A549 (cell line): ENCODE data around the gene BAG3. TPM values are rescaled to one million over a fixed set of nuclear protein-coding genes. Genes with fewer than 3 reads are reported as not detected.

Source experiments
- ATAC-seq, 2 experiments: fragments of 200-7000 bp in 1 of 2; fragments of >200 bp in 1 of 2; cut with Nextera tagmentation in 1 of 2; cut with Tn5 transposase in 1 of 2; 3 replicates each; pipeline versions ENCODE4 v1.8.0 to v1.9.1; 2018 to 2020; ENCODE audit warnings: mild to moderate bottlenecking in 1 of 2, moderate library complexity in 1 of 2
- CTCF ChIA-PET: fragments of 300-600 bp; sonication (Branson Sonifier 250); formaldehyde crosslinking; extraction: SDS; loops from one replicate; lab custom pipeline; 2021; ENCODE audit warnings: antibody characterized with exemption, inconsistent platforms; lab: Yijun Ruan, JAX
- POLR2A ChIA-PET: fragments of 350-600 bp; formaldehyde crosslinking; extraction: SDS; loops from one replicate; lab custom pipeline; 2021; ENCODE audit warnings: antibody characterized with exemption, inconsistent platforms; lab: Yijun Ruan, JAX
- DNase-seq, 2 experiments: peaks; one replicate each; pipeline versions ENCODE4 v3.0.0 to v3.0.0-alpha.2; 2011 to 2016; ENCODE audit warnings: low read depth in 1 of 2, low spot score in 1 of 2
- FAIRE-seq: peaks from 2 replicates; lab custom pipeline; 2011; peaks lifted over from hg19 to GRCh38; lab: Jason Lieb, UNC
- H3K27ac ChIP-seq, 2 experiments: fragments of >200 bp; sonication (Bioruptor Twin); formaldehyde crosslinking; 3 replicates each; pipeline ENCODE4 v1.5.1; 2016 to 2017
- H3K4me1 ChIP-seq: fragments of >200 bp; sonication (Bioruptor Twin); formaldehyde crosslinking; 3 replicates; pipeline ENCODE4 v1.6.1; 2016
- H3K4me2 ChIP-seq: fragments of >200 bp; sonication (Bioruptor Twin); formaldehyde crosslinking; 3 replicates; pipeline ENCODE4 v1.6.1; 2016
- H3K4me3 ChIP-seq: fragments of >200 bp; sonication (Bioruptor Twin); formaldehyde crosslinking; 3 replicates; pipeline ENCODE4 v1.5.1; 2016
- H3K9me3 ChIP-seq: fragments of >200 bp; sonication (Bioruptor Twin); formaldehyde crosslinking; 3 replicates; pipeline ENCODE4 v1.6.1; 2016
- CBX2 ChIP-seq: fragments of 200-600 bp; sonication (generic); IDR thresholded peaks from 2 replicates; pipeline ENCODE4 v1.6.1; 2016; ENCODE audit warnings: low read depth, mild to moderate bottlenecking, borderline replicate concordance
- CEBPB ChIP-seq, 2 experiments: fragments of >200 bp in 1 of 2; sonication (Bioruptor Twin) in 1 of 2; formaldehyde crosslinking in 1 of 2; IDR thresholded peaks; 2 replicates each; pipeline ENCODE4 v1.6.1; 2012 to 2016
- CTCF ChIP-seq: fragments of >200 bp; sonication (Bioruptor Twin); formaldehyde crosslinking; IDR thresholded peaks from 3 replicates; pipeline ENCODE4 v1.5.1; 2016
- EHF ChIP-seq: fragments of 250-450 bp; sonication (Bioruptor Pico); IDR thresholded peaks from 2 replicates; pipeline ENCODE4 v1.5.0; 2020; ENCODE audit warnings: mild to moderate bottlenecking
- FOXS1 ChIP-seq: fragments of 250-450 bp; sonication (Bioruptor Pico); IDR thresholded peaks from 2 replicates; pipeline ENCODE4 v1.5.0; 2020; ENCODE audit warnings: mild to moderate bottlenecking, moderate library complexity
- HOXB13 ChIP-seq: fragments of 250-450 bp; sonication (Bioruptor Pico); IDR thresholded peaks from 2 replicates; pipeline ENCODE4 v1.5.0; 2020; ENCODE audit warnings: low read depth, mild to moderate bottlenecking, moderate library complexity
- MAFK ChIP-seq: fragments of 450-650 bp; IDR thresholded peaks from 2 replicates; pipeline ENCODE4 v1.6.1; 2014; ENCODE audit not compliant: partially characterized antibody
- MAZ ChIP-seq: fragments of 150-350 bp; IDR thresholded peaks from 2 replicates; pipeline ENCODE4 v1.6.1; 2014; ENCODE audit warnings: antibody characterized with exemption, low read depth, low read length, borderline replicate concordance
- NPAS2 ChIP-seq: fragments of 250-450 bp; sonication (Bioruptor Pico); IDR thresholded peaks from 2 replicates; pipeline ENCODE4 v1.8.0; 2022; ENCODE audit warnings: mild to moderate bottlenecking, moderate library complexity, borderline replicate concordance
- POLR2A ChIP-seq: IDR thresholded peaks from 2 replicates; pipeline ENCODE4 v1.6.1; 2012; ENCODE audit warnings: mild to moderate bottlenecking, low read length
- RAD21 ChIP-seq, 2 experiments: fragments of >200 bp in 1 of 2; sonication (Bioruptor Twin) in 1 of 2; formaldehyde crosslinking in 1 of 2; IDR thresholded peaks in 1 of 2; conservative IDR thresholded peaks in 1 of 2; 2 replicates in 1 of 2; 3 replicates in 1 of 2; pipeline ENCODE4 v1.6.1; 2012 to 2018; ENCODE audit warnings: inconsistent platforms in 1 of 2
- RARB ChIP-seq: fragments of 250-450 bp; sonication (Bioruptor Pico); IDR thresholded peaks from 2 replicates; pipeline ENCODE4 v1.8.0; 2021; ENCODE audit warnings: mild to moderate bottlenecking, moderate library complexity
- SMC3 ChIP-seq: fragments of >200 bp; sonication (Bioruptor Twin); formaldehyde crosslinking; IDR thresholded peaks from 3 replicates; pipeline ENCODE4 v1.6.1; 2018; ENCODE audit warnings: inconsistent platforms
- SREBF2 ChIP-seq: fragments of 450-650 bp; IDR thresholded peaks from 2 replicates; pipeline ENCODE4 v1.6.1; 2014; ENCODE audit warnings: mild to moderate bottlenecking, moderate library complexity
- TP53 ChIP-seq: fragments of 250-450 bp; sonication (Bioruptor Pico); IDR thresholded peaks from 2 replicates; pipeline ENCODE4 v1.5.0; 2021; ENCODE audit warnings: mild to moderate bottlenecking, moderate library complexity
- ZC3H11A ChIP-seq: fragments of 450-650 bp; IDR thresholded peaks from 2 replicates; pipeline ENCODE4 v1.6.1; 2014; ENCODE audit warnings: antibody characterized with exemption, mild to moderate bottlenecking
- ZFP36 ChIP-seq: fragments of 450-650 bp; IDR thresholded peaks from 2 replicates; pipeline ENCODE4 v1.6.1; 2014; ENCODE audit warnings: borderline replicate concordance; ENCODE audit not compliant: partially characterized antibody
- ZNF302 ChIP-seq: fragments of 250-450 bp; sonication (Bioruptor Pico); IDR thresholded peaks from 2 replicates; pipeline ENCODE4 v1.9.0; 2021; ENCODE audit warnings: inconsistent platforms, mild to moderate bottlenecking, moderate library complexity
- ZSCAN20 ChIP-seq: fragments of 250-450 bp; sonication (Bioruptor Pico); IDR thresholded peaks from 2 replicates; pipeline ENCODE4 v1.8.0; 2022; ENCODE audit warnings: mild to moderate bottlenecking, moderate library complexity
- WGBS: methylation state at CpG from one replicate; pipeline ENCODE4 v1.1.6; 2017; ENCODE audit errors: missing lambda C conversion rate; 5-methylcytosine and 5-hydroxymethylcytosine counted together
- polyA plus RNA-seq, 4 experiments: library from polyadenylated mRNA; depleted of rRNA in 3 of 4; stranded (reverse); fragments of >200 nt; fragmentation: RNase III in 1 of 4; extraction: RNeasy Plus Mini Kit Qiagen cat#74134 plus additional on column Dnase treatment in 1 of 4; gene quantifications; 2 replicates in 3 of 4; 3 replicates in 1 of 4; pipeline ENCODE4 v1.2.3, GENCODE V29; 2011 to 2017
- TF ChIP-seq, protein P1 (sequence below): IDR thresholded peaks from 2 replicates; pipeline ENCODE4 v1.6.1; 2012
- TF ChIP-seq, protein P2 (sequence below): fragments of 200-600 bp; sonication (generic); IDR thresholded peaks from 2 replicates; pipeline ENCODE4 v1.6.1; 2016; ENCODE audit warnings: antibody characterized with exemption, mild to moderate bottlenecking, moderate library complexity
- TF ChIP-seq, protein P3 (sequence below): IDR thresholded peaks from 2 replicates; pipeline ENCODE4 v1.6.1; 2012; ENCODE audit warnings: low read depth, borderline replicate concordance

BAG3 gene
- polyA plus RNA-seq, 2 of the 4 experiments (the other 2 are of a cell fraction): 10.7 to 58.4 TPM

- CTCF ChIA-PET: interaction anchor here (0.8 to 8.3 kb wide), 8 partner anchors 12 to 217 kb away, joined by 3 to 69 read pairs (median 4); no protein-coding TSS in a partner anchor
- WGBS: 2% methylated on average over 3 of the region's 3 CpGs
- peak; percentile 56 for FAIRE-seq
- peaks cover 41% of the 10 kb centered on the region for H3K4me1 ChIP-seq
- H3K4me2 ChIP-seq: peak overlapping the region; percentile 79
- no peaks in the 10 kb centered on the region for H3K9me3 ChIP-seq
- H3K4me3 ChIP-seq: peak overlapping the region; percentile 88
- peak overlapping the region; percentile 89 to 96 for H3K27ac ChIP-seq
- ATAC-seq: peak; percentile 40 to 61; a peak in 4 of 6 replicates
- no peak for TF ChIP-seq FOXS1 (CRISPR knock-in tag)
- no peak for TF ChIP-seq MAFK
- TF ChIP-seq, protein P1, sequence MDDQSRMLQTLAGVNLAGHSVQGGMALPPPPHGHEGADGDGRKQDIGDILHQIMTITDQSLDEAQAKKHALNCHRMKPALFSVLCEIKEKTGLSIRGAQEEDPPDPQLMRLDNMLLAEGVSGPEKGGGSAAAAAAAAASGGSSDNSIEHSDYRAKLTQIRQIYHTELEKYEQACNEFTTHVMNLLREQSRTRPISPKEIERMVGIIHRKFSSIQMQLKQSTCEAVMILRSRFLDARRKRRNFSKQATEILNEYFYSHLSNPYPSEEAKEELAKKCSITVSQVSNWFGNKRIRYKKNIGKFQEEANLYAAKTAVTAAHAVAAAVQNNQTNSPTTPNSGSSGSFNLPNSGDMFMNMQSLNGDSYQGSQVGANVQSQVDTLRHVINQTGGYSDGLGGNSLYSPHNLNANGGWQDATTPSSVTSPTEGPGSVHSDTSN: no peak
- no peak for TF ChIP-seq ZC3H11A
- TF ChIP-seq, protein P2, sequence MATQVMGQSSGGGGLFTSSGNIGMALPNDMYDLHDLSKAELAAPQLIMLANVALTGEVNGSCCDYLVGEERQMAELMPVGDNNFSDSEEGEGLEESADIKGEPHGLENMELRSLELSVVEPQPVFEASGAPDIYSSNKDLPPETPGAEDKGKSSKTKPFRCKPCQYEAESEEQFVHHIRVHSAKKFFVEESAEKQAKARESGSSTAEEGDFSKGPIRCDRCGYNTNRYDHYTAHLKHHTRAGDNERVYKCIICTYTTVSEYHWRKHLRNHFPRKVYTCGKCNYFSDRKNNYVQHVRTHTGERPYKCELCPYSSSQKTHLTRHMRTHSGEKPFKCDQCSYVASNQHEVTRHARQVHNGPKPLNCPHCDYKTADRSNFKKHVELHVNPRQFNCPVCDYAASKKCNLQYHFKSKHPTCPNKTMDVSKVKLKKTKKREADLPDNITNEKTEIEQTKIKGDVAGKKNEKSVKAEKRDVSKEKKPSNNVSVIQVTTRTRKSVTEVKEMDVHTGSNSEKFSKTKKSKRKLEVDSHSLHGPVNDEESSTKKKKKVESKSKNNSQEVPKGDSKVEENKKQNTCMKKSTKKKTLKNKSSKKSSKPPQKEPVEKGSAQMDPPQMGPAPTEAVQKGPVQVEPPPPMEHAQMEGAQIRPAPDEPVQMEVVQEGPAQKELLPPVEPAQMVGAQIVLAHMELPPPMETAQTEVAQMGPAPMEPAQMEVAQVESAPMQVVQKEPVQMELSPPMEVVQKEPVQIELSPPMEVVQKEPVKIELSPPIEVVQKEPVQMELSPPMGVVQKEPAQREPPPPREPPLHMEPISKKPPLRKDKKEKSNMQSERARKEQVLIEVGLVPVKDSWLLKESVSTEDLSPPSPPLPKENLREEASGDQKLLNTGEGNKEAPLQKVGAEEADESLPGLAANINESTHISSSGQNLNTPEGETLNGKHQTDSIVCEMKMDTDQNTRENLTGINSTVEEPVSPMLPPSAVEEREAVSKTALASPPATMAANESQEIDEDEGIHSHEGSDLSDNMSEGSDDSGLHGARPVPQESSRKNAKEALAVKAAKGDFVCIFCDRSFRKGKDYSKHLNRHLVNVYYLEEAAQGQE: no peak
- no peak for TF ChIP-seq TP53 (CRISPR knock-in tag)
- TF ChIP-seq EHF (CRISPR knock-in tag): no peak
- TF ChIP-seq CBX2: no peak
- TF ChIP-seq ZNF302 (CRISPR knock-in tag): no peak
- no peak for TF ChIP-seq NPAS2 (CRISPR knock-in tag)
- no peak for TF ChIP-seq HOXB13 (CRISPR knock-in tag)
- TF ChIP-seq ZSCAN20 (CRISPR knock-in tag): no peak
- TF ChIP-seq SMC3: peak; percentile 22; the same call in 2 of the 3 replicates
- no peak for TF ChIP-seq SREBF2
- TF ChIP-seq MAZ: no peak
- peak; percentile 35; the same call in 2 of the 3 replicates for TF ChIP-seq CTCF
- peak in 1 of 2 experiments; percentile 60; a peak in 1 of 4 replicates for TF ChIP-seq CEBPB (IDR thresholded peaks at IDR 0.05)
- TF ChIP-seq, protein P3, sequence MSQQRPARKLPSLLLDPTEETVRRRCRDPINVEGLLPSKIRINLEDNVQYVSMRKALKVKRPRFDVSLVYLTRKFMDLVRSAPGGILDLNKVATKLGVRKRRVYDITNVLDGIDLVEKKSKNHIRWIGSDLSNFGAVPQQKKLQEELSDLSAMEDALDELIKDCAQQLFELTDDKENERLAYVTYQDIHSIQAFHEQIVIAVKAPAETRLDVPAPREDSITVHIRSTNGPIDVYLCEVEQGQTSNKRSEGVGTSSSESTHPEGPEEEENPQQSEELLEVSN: no peak
- no peak for TF ChIP-seq POLR2A
- no peak for TF ChIP-seq ZFP36
- peak; percentile 26 to 51; a peak in 2 of 5 replicates for TF ChIP-seq RAD21 (conservative IDR thresholded peaks at IDR 0.05 in 1 of 2, IDR thresholded peaks at IDR 0.05 in 1 of 2)
- no peak for TF ChIP-seq RARB
- POLR2A ChIA-PET: no interaction called here
- DNase-seq: peak; percentile 68 to 71
Measured at GRCh38 chr10:119652361-119652730, 1.2 kb downstream of the BAG3 start.
